A673 (cell line): ENCODE measurements around the gene PITX1. TPM values are rescaled to one million over a fixed set of nuclear protein-coding genes. Genes with fewer than 3 reads are reported as not detected.

Experiments
- BruUV-seq: library from RNA; stranded (reverse); fragments of 400-500 nt; replicated peaks from 2 replicates; lab custom pipeline; 2021; lab: Mats Ljungman, UMichigan
- CTCF ChIA-PET: fragments of 300-600 bp; sonication (Branson Sonifier 250); formaldehyde crosslinking; loops from one replicate; lab custom pipeline; 2022; ENCODE audit warnings: antibody characterized with exemption; lab: Charles Lee
- POLR2A ChIA-PET: fragments of 300-600 bp; sonication (Branson Sonifier 250); formaldehyde crosslinking; loops from one replicate; lab custom pipeline; 2022; ENCODE audit warnings: antibody characterized with exemption; ENCODE audit not compliant: low non-redundant PET; lab: Charles Lee
- DNase-seq: peaks from one replicate; pipeline ENCODE4 v3.0.0-alpha.2; 2015; ENCODE audit warnings: low spot score
- H3K27ac ChIP-seq: fragments of 200-600 bp; sonication (generic); 2 replicates; pipeline ENCODE4 v1.5.1; 2016; ENCODE audit warnings: mixed run types, low read depth, mild to moderate bottlenecking, mixed read lengths, antibody characterized with exemption, low read length; ENCODE audit not compliant: poor library complexity, severe bottlenecking
- H3K27me3 ChIP-seq: fragments of 200-600 bp; sonication (generic); replicated peaks from 2 replicates; pipeline ENCODE4 v1.6.1; 2017; ENCODE audit warnings: mixed run types, low read depth, mild to moderate bottlenecking, mixed read lengths, antibody characterized with exemption, low read length; ENCODE audit not compliant: insufficient read depth, poor library complexity
- H3K36me3 ChIP-seq: fragments of 200-600 bp; sonication (generic); 2 replicates; pipeline ENCODE4 v1.6.1; 2016; ENCODE audit warnings: mixed run types, mild to moderate bottlenecking, mixed read lengths, antibody characterized with exemption, low read length; ENCODE audit not compliant: insufficient read depth, poor library complexity, severe bottlenecking
- H3K4me1 ChIP-seq: fragments of 200-600 bp; sonication (generic); 2 replicates; pipeline ENCODE4 v1.6.1; 2017; ENCODE audit warnings: mixed run types, mild to moderate bottlenecking, mixed read lengths, antibody characterized with exemption, low read length; ENCODE audit not compliant: insufficient read depth, poor library complexity, severe bottlenecking
- H3K4me3 ChIP-seq: fragments of 200-600 bp; sonication (generic); 2 replicates; pipeline ENCODE4 v1.5.1; 2016; ENCODE audit warnings: low read depth, mixed run types, mild to moderate bottlenecking, mixed read lengths, low read length; ENCODE audit not compliant: poor library complexity, severe bottlenecking
- H3K9me3 ChIP-seq: fragments of 200-600 bp; sonication (generic); 2 replicates; pipeline ENCODE4 v1.6.1; 2016; ENCODE audit warnings: mixed run types, low read depth, mild to moderate bottlenecking, mixed read lengths, antibody characterized with exemption, low read length; ENCODE audit not compliant: poor library complexity, severe bottlenecking
- EZH2 ChIP-seq: fragments of 200-600 bp; sonication (generic); IDR thresholded peaks from 2 replicates; pipeline ENCODE4 v1.6.1; 2017; ENCODE audit warnings: borderline replicate concordance, low read depth, mild to moderate bottlenecking, mixed read lengths, antibody characterized with exemption, low read length; ENCODE audit not compliant: poor library complexity, severe bottlenecking
- intact Hi-C: fragments of 100-400 bp; cut with micrococcal nuclease; formaldehyde crosslinking; loops from one replicate; pipeline ENCODE4 v1.10.0; 2022; ENCODE audit not compliant: unreplicated experiment
- total RNA-seq: library from RNA; stranded (reverse); gene quantifications from 2 replicates; pipeline ENCODE4 v1.2.3, GENCODE V29; 2021
- TF ChIP-seq, protein P1 (sequence below): fragments of 300-800, 200-600 bp; sonication (generic); conservative IDR thresholded peaks from 2 replicates; pipeline ENCODE4 v1.5.1; 2017; ENCODE audit warnings: low read depth, mild to moderate bottlenecking, antibody characterized with exemption, low read length, moderate library complexity, mixed read lengths

Gene PITX1
- total RNA-seq, 1 experiment from 2014 or later = 2.0 TPM

DNA sequence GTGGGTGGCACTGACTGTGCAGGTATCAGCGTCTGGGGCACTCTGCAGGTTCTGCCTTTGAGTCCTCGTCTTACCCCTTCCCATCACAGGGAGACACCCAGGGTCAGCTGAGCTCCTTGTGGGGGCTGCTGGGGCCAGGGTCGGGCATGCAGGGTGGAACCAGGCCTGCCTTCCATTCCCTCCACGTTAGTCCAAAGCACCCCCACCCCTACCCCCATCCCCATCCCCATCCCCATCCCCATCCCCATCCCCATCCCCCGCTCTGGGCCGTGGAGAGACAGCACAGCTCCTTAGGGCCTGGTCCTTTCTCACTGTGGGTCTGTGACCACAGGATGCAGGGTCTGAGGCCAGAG lies 1.6 kb upstream of the PITX1 start:
- POLR2A ChIA-PET = no interaction called here
- Histone ChIP-seq H3K27ac (no peak overlapping the region), H3K9me3 (no peaks in the 10 kb centered on the region), H3K36me3 (no peaks in the 10 kb centered on the region), H3K4me1 (peaks cover 4% of the 10 kb centered on the region), H3K4me3 (no peak overlapping the region), H3K27me3 (peaks cover 70% of the 10 kb centered on the region)
- no TSS peak for BruUV-seq
- CTCF ChIA-PET = interaction anchor here (0.5 kb wide), 1 partner anchor 508 kb away, joined by 4 read pairs; no protein-coding TSS in a partner anchor
- no peak for DNase-seq
- intact Hi-C loops = no loop called here
- TF ChIP-seq EZH2 = no peak
- TF ChIP-seq, protein P1, sequence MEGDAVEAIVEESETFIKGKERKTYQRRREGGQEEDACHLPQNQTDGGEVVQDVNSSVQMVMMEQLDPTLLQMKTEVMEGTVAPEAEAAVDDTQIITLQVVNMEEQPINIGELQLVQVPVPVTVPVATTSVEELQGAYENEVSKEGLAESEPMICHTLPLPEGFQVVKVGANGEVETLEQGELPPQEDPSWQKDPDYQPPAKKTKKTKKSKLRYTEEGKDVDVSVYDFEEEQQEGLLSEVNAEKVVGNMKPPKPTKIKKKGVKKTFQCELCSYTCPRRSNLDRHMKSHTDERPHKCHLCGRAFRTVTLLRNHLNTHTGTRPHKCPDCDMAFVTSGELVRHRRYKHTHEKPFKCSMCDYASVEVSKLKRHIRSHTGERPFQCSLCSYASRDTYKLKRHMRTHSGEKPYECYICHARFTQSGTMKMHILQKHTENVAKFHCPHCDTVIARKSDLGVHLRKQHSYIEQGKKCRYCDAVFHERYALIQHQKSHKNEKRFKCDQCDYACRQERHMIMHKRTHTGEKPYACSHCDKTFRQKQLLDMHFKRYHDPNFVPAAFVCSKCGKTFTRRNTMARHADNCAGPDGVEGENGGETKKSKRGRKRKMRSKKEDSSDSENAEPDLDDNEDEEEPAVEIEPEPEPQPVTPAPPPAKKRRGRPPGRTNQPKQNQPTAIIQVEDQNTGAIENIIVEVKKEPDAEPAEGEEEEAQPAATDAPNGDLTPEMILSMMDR = no peak

DNA sequence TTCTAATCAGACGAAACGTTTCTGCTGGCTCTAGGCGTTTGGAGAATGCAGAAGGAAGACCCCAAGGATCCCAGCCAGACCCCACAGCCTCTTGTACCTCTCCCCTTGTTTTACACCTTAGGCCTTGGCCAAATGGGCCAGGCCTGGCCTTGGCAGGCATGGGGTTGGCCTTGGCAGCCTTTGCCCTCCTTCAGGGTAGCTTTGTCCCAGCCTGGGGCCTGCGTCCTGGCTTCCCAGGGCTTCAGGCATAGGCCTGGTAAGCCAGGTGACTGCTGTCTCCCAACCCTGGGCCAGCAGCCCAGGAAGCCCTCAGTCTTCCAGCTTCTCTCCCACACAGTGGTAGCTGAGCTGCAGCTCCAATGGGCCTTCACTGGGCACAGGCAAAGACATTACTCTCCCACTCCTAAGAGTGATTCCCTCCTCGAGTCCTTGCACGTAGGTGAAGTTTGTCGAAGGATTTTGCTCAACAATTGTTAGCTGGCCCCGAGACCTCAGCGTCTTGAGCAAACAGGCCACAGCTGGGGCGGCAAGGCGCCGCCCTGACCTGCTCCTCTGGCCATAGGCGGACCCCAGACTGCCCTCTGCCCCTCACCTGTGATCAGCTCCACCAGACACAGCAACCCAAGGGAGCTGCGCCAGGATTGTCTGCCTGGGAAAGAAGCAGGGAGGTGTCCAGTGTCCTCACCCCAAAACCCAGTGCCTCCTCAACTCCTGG lies 1.1 kb upstream of the PITX1 start:
- CTCF ChIA-PET = interaction anchor here (0.5 kb wide), 1 partner anchor 507 kb away, joined by 4 read pairs; no protein-coding TSS in a partner anchor
- intact Hi-C loops = loop anchor here (5.0 kb wide), 1 partner anchor 277 kb away; no protein-coding TSS in a partner anchor
- BruUV-seq = no TSS peak
- TF ChIP-seq, protein P1 = no peak
- TF ChIP-seq EZH2 = no peak
- H3K4me3 ChIP-seq = no peak overlapping the region
- POLR2A ChIA-PET = no interaction called here
- H3K27ac ChIP-seq = no peak overlapping the region
- H3K27me3 ChIP-seq = peaks cover 70% of the 10 kb centered on the region
- no peak for DNase-seq
- H3K36me3 ChIP-seq = no peaks in the 10 kb centered on the region
- peaks cover 4% of the 10 kb centered on the region for H3K4me1 ChIP-seq
- H3K9me3 ChIP-seq = no peaks in the 10 kb centered on the region

DNA sequence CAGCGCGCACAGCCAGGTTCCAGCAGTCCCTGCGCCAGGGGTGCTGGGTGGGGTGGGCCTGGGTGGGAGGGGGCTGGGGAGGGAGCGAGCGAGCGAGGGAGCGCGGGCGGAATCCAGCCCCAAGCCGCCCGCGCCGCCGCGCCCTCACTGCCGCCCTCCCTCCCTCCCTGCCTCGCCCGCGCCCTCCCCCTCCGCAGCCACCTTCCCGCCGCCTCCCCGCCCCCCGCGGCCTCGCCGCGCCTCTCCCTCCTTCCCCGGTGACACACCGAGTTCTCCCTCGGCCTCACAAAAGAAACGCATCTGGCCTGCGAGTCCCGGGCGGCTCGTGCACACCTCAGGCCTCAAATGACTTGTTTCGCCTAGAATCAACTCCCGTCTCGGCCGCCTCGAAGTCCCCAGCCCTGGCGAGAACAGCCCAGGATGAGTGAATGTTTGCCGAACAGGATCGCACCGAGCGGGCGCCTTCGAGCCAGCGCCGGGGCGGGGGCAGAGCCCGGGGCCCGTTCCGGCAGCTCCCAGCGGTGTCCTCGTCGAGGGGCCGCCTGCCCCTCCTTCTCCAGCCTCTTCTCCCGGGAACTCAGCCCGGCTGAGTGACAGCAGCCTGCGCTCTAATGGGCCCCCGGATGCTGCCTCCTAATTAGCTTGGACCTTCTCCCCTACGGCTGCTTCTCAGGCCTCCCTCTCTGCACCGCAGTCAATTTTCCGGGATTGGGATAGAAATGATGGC lies 371 bp upstream of the PITX1 start:
- ChIA-PET POLR2A (no interaction called here), CTCF (no interaction called here)
- peak; percentile 46 for DNase-seq
- H3K27me3 ChIP-seq = peaks cover 70% of the 10 kb centered on the region
- no peaks in the 10 kb centered on the region for H3K36me3 ChIP-seq
- no TSS peak for BruUV-seq
- H3K4me1 ChIP-seq = peaks cover 4% of the 10 kb centered on the region
- H3K27ac ChIP-seq = no peak overlapping the region
- H3K9me3 ChIP-seq = no peaks in the 10 kb centered on the region
- intact Hi-C loops = loop anchor here (5.0 kb wide), 1 partner anchor 278 kb away; no protein-coding TSS in a partner anchor
- H3K4me3 ChIP-seq = peak overlapping the region; percentile 66
- no peak for TF ChIP-seq EZH2
- TF ChIP-seq, protein P1 = no peak
